ENCODE results near the gene PBX1.

Gene PBX1

GRCh38 chr1:164564378-164564777 lies 5.4 kb downstream of the PBX1 start:
- DNase-seq = no peak

GRCh38 chr1:164565357-164565756 lies 6.4 kb downstream of the PBX1 start:
- no peak for DNase-seq

- no peak for DNase-seq
Measured at GRCh38 chr1:164567774-164568173, 8.8 kb downstream of the PBX1 start.

DNA sequence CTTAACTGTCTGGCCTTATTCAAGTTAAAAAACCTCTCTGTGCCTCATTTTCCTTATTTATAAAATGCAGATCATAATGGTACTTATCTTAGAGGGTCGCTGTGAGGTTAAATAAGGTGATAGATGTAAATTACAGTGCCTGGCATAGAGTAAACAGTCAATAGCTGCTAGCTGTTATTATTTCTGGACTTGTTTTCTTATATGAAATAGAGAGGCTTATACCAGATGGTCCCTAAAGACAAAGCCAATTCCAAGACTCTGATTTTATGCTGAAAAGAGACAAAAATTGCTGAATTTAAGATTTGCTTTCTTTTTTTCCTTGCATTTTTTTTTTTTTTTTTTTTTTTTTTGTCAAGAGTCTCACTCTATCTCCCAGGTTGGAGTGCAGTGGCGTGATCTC lies 10.3 kb downstream of the PBX1 start:
- DNase-seq = no peak

DNA sequence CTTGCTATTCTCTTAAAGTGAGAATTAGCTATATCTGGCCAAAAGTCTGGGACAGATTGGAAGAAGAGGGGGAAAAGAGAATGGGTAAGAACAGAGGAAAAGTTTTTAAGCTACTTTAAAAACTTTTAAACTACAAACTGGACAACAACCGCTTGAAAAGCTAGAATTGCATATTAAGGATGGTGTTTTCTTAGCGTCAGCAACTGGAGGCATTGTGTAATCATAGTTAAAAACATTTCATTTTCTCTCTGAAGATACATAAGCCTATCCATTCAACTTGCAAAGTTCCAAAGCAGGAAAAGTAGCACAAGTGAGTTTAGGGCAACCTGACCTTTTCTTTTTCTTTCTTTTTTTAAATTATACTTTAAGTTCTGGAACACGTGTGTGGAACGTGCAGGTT lies 10.9 kb downstream of the PBX1 start:
- no peak for DNase-seq

- DNase-seq = no peak
Measured at GRCh38 chr1:164571333-164571732, 12.3 kb downstream of the PBX1 start.

DNA sequence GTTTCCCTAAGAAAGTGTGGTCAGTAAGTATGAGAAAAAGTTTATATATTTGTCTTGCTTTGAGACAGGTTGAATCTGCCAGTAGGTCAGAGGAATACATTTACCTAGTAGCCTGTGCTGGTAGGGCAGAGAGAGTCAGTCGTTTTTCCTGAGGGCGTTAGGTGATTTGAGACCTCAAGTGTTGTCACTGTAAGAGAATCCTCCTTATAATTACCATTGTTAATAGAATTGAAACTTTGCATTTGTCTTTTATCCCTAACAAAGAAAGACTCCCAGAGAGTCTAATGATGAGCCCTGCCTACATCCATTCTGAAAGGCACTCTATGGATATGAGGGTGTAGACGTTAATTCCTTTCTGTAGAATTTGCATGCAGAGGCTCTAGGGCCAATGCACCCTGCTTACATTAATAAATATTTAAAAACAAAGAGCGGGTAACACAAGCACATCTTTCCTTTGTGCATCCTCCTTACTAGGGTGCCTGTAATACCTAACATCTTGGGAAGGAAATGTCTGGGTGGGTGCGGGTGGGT lies 16.4 kb downstream of the PBX1 start:
- DNase-seq = no peak

DNA sequence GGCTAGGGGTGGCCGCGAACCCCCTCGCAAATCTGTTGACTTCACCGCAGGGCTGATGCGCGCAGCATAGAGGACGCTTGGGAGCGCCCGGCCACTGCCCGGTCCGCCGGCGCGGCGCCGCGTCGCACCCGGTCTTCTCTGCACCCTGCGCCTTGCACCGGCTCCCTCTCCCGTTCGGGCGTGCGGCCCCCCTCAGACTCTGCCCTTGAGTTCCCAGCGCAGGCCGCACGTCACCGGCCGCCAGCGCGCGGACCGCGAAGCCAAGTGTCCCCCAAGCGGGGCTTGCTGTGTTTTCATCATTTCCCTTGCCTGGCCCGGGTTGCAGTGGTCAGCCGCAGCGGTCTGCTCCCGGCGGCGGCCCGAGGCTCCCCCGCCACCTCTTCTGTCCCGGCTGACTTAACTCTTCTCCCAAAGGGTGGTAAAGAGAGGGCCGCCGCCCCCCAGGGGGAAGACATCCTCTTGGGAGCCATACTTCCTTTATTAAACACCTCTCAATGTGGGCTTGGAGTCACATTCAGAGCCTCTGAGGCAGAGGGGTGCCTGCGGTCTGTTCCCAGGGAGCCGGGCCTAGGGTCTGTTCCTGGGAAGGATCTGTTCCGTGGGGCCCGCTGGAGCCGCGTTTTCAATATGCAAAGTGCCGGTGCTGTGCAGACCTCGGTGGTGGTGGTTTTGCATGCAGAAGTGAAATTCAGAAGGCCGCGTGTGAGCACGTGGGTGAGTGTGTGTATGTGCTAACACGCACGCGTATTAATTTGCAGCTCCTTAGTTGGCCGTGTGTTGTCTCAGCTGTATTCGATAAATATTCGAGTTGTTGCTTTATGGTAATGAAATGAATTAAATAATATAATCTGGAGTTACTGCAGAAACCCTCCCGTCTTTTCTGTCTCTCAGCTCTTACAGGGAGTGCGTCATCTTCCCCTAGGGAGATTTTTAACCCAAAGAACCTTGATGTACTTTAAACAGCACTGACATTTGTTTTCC lies 17.6 kb downstream of the PBX1 start:
- peak; percentile 44 for DNase-seq

GRCh38 chr1:164577291-164577690 lies 18.3 kb downstream of the PBX1 start:
- DNase-seq = no peak

GRCh38 chr1:164578479-164579200 lies 19.7 kb downstream of the PBX1 start:
- DNase-seq = no peak

DNA sequence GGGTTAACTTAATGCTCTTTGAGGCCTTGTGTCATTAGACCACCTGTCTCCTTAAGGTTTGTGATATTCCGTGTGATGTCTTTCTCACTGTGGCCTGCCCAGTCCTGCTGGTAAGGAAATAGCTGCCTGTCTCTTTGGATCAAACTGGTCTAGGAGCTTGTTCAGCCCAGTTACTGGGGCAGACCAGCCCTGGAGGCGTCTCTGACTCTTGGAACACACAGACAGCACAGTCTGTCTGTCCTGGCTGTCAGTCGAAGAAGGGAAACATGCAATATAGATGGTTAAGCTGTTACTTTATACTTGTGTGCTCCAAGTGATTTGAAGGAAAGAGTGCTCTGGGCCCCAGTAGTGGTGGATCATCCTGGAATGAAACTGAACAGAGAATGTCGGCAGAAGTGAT lies 20.4 kb downstream of the PBX1 start:
- DNase-seq = no peak

GRCh38 chr1:164581762-164582161 lies 22.8 kb downstream of the PBX1 start:
- DNase-seq = no peak

- no peak for DNase-seq
Measured at GRCh38 chr1:164583196-164583595, 24.2 kb downstream of the PBX1 start.

- DNase-seq = no peak
Measured at GRCh38 chr1:164583835-164584539, 25.0 kb downstream of the PBX1 start.

DNA sequence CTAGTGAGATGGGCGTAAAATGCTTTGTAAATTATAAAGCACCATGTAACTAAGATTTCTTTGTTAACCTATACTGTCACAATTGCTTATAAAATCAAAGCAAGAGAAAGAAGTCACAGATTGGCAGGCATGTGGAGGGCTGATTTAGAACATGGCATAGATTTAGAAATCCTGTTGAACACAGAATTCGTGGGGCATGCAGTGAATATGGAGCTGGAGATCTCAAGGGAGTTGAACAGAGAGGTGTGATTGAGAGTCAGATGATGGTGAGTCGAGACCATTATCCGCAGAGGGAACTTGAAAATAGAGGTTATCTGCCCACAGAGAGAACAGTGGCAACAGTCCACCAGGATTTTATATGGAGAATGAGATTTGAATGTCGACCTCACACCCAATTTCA lies 27.6 kb downstream of the PBX1 start:
- DNase-seq = no peak

GRCh38 chr1:164587617-164588501 lies 28.9 kb downstream of the PBX1 start:
- no peak for DNase-seq

DNA sequence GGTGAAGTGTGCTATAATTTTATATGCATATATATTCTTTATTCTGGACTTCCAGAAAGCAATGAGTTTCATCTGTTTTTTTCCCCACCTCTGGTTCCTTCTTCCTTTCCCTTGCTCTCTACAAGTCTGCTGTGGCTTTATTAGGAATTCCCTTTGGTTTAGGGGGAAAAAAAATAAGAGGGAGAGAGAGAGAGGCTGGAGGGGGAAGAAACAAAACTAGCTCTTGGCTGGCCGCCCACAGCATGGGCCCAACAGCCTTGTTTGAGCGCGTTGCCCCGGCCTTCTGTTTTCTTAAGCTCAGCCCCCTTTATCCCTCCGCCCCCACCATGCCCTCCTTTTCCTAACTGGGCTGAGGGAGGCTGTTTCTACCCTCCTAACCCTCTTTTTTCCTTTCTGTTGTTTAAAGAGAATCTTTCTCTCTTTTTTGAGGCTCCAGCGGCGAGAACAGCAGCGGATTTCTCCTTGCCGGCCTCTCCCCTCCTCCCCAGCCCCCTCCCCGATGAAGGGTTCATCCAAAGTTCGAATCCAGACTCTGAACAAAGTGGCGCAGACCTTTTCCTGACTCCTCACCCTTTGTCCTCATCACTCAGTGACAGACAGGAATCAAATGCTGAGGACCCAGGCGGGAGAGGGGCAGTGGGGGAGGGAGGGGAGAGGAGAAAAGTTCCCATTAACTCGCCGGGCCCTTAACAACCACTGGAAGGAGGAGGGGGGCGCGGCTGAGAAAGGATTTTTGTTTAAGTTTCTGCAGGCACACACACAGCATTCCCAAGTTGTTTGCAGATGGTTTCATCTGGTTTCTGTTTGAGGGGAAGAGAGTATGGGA lies 29.7 kb downstream of the PBX1 start:
- peak; percentile 87 for DNase-seq

DNA sequence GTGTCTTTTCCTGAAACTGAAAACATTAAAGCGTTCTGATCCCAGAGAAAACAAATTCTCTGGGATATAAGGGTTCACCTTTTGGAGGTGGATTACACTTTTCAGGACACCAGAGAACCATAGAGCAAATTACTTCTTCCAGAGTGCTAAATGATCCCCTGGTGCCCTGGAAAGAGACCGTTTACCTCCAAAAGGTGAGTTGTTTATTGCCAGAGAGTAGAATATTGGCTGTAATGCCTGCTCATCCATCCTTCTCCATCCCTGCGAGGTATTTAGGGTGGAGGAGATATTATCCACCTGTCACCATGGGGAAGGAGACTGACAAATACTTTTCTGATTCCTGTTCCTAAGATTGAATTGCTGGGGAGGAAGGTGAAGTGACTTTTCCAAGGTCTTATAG lies 30.4 kb downstream of the PBX1 start:
- DNase-seq = no peak

DNA sequence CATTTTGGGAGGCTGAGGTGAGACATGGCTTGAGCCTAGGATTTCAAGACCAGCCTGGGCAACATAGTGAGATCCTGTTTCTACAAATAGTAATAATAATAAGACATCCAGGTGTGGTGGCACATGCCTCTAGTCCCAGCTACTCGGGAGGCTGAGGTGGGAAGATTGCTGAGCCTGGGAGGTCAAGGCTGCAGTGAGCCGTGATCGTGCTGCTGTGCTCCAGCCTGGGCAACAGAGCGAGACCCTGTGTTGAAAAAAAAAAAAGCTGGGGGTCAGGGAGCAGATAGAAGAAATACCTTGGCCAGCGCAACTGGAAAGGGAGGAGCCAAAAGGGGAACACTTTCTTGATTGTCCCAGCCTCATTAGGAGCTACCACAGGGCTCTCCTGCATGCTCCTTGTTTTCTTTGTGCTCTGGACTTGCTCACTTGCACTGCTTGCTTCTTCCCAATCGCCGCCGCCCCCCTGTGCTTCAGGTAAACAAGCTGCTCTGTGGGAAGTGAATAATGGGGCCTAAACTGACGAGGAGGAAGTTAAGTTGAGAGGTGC lies 31.1 kb downstream of the PBX1 start:
- DNase-seq = no peak

- DNase-seq = no peak
Measured at GRCh38 chr1:164590592-164590991, 31.6 kb downstream of the PBX1 start.

- no peak for DNase-seq
Measured at GRCh38 chr1:164591858-164592257, 32.9 kb downstream of the PBX1 start.

Measured in femur (tissue), 1 donor.